Astrocyte of the spinal cord (primary cell): ENCODE data around the gene TSNAXIP1.

Experiments used
- DNase-seq: peaks from one replicate; pipeline ENCODE4 v3.0.0; 2011; ENCODE audit warnings: low read depth, low spot score
- H3K4me3 ChIP-seq: 2 replicates; pipeline ENCODE4 v1.5.1; 2011; ENCODE audit warnings: low read depth, mild to moderate bottlenecking, low read length, moderate library complexity
- CTCF ChIP-seq: IDR thresholded peaks from 2 replicates; pipeline ENCODE4 v1.5.1; 2012; ENCODE audit warnings: low read depth, mild to moderate bottlenecking, low read length, inconsistent platforms
- in situ Hi-C: cut with HindIII; loops from 2 replicates; pipeline ENCODE4 v1.10.0; 2017; ENCODE audit warnings: low sequenced_read_pairs

TSNAXIP1 gene

GRCh38 chr16:67806428-67807147 lies at the start of gene TSNAXIP1, which contains the start of gene RANBP10:
TSS of gene TSNAXIP1 (plus strand) at chr16:67806889. CDS start at chr16:67807150, 261 bp downstream.
TSS of gene RANBP10 (minus strand) at chr16:67806560. CDS start at chr16:67806536, 24 bp downstream.
- peak within 1 kb of the TSS; percentile 97 for H3K4me3 ChIP-seq
- DNase-seq: peak; percentile 99
- no peak for TF ChIP-seq CTCF
- in situ Hi-C loops: no loop called here

GRCh38 chr16:67758006-67758405 lies 48.7 kb upstream of the TSNAXIP1 start:
- no peak overlapping the region for H3K4me3 ChIP-seq
- in situ Hi-C loops: no loop called here
- no peak for DNase-seq
- TF ChIP-seq CTCF: no peak

GRCh38 chr16:67758966-67759365 lies 47.7 kb upstream of the TSNAXIP1 start:
- in situ Hi-C loops: no loop called here
- H3K4me3 ChIP-seq: no peak overlapping the region
- TF ChIP-seq CTCF: no peak
- no peak for DNase-seq

GRCh38 chr16:67760206-67760955 lies 46.3 kb upstream of the TSNAXIP1 start:
- TF ChIP-seq CTCF: no peak
- DNase-seq: no peak
- in situ Hi-C loops: no loop called here

GRCh38 chr16:67760956-67761230 lies 45.8 kb upstream of the TSNAXIP1 start:
- in situ Hi-C loops: no loop called here

More at GRCh38 chr16:67760206-67760955, 46.3 kb upstream of the TSNAXIP1 start:
- no peak overlapping the region for H3K4me3 ChIP-seq

GRCh38 chr16:67761924-67762323 lies 44.8 kb upstream of the TSNAXIP1 start:
- DNase-seq: no peak
- no peak for TF ChIP-seq CTCF

More at GRCh38 chr16:67760956-67761230, 45.8 kb upstream of the TSNAXIP1 start:
- no peak for TF ChIP-seq CTCF
- DNase-seq: no peak
- H3K4me3 ChIP-seq: no peak overlapping the region

More at GRCh38 chr16:67761924-67762323, 44.8 kb upstream of the TSNAXIP1 start:
- H3K4me3 ChIP-seq: no peak overlapping the region
- in situ Hi-C loops: no loop called here
